HG02642 (cell line): ENCODE measurements around the gene THEM5.

Experiments
- ATAC-seq: cut with Tn5 transposase; IDR thresholded peaks from one replicate; pipeline ENCODE4 v1.9.1; 2021; ENCODE audit warnings: mild to moderate bottlenecking; ENCODE audit not compliant: unreplicated experiment, poor library complexity

The THEM5 gene

DNA sequence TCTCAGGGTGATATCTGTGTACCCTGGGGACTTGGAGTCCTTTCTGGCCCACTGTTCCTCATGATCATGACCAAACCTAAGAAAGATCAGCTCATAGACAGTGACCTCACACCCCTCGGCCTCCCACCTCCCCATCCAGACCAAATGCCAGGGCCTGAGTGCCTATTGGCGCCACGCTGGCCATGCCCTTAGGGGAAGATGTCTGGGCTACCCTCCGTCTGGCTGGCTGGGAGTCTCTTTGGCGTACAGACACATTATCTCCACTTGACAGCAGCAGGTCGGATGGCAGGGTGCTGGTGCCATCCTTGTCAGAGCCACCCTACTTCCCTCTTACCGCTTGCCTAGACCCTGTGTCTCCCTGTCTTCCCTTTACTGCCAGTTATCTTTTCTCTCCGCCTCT lies 30.3 kb downstream of the THEM5 start:
- no peak for ATAC-seq

DNA sequence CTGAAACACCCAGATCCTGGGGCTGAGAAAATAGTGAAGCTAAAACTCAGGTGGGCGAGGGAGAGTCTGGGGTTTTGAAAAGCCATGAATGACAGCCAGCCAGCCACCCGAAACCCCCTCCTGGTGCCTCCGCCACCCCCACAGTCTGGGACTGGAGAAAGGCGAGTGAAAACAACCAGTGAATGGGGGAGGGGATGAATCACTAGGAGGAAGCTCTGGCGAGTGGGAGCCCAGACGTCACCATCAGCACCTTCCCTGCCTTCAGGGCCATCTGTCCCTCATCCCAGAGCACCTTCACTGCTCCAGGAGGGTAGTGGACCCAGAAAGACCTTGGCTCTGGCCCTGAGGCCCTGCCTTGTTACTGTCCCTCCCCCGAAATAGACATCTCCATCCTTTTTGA lies 31.1 kb downstream of the THEM5 start:
- no peak for ATAC-seq

DNA sequence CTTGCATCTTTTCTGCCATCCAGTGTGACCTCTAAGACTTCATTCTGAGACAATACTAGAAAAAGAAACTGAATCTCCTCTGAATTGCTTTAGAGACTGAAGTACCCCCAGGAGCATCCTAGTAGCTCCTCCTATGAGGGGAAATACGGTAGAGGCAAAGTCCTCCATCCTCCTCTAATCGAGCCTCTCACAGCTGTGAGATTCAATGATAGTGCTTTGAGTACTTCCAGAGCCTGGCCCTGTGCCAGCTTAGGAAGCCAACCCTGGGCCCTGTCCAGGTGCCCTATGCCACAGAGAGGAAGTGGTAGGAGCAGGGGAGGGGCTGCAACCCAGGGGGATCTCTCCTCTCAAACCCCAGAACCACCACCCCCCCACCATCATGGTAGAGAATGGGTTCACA lies 32.6 kb downstream of the THEM5 start:
- ATAC-seq: no peak

- ATAC-seq: no peak
Observed at GRCh38 chr1:151819976-151820623, 33.4 kb downstream of the THEM5 start.

DNA sequence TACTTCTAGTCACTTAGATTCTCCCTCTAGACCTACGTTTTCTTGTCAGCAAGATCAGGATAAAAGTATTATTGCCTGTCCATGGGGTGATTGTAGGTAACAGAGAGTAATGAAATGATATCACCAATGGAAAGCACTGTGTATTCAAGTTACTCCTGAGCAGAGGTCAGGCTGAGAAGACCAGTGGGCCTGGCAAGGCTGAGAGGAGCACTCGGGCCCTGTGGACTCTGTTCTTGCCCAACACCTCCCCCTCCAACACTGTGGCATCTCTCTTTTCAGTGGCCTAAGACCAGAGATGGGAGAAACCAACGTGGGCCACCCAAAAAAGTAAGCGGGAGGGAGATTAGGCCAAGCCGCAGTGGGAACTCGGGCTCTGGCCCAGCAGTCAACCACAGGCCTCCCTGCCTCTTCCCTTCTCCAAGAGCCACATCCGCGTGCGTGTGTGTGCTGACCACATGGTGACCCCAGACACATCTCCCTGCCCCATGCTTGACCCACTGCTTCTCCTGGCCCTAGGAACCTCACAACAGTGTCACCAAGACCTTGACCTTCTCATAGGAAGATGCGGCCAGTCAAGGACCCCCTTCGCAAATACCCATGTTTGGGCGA lies 34.2 kb downstream of the THEM5 start:
- ATAC-seq: no peak

DNA sequence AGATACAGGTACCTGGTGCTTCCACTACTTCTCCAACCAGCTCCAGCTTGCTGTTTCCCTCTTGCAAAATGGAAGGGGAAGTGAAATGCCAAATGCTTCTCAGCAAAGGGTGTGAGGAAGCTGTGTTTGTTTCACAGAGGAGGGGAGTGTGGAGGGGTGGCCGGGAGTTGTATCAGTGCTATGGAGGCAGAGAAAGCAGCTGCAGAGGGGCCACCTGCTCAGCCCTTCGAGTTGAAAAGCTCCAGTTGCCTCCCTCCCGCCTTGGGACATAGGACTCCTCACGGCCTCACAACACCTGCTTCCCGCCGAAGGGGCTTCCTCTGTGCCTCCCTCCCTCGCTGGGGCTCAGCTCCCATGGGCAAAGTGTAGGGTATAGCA lies 36.2 kb downstream of the THEM5 start:
- ATAC-seq: no peak

GRCh38 chr1:151816548-151817352 lies 36.8 kb downstream of the THEM5 start:
- ATAC-seq: no peak

DNA sequence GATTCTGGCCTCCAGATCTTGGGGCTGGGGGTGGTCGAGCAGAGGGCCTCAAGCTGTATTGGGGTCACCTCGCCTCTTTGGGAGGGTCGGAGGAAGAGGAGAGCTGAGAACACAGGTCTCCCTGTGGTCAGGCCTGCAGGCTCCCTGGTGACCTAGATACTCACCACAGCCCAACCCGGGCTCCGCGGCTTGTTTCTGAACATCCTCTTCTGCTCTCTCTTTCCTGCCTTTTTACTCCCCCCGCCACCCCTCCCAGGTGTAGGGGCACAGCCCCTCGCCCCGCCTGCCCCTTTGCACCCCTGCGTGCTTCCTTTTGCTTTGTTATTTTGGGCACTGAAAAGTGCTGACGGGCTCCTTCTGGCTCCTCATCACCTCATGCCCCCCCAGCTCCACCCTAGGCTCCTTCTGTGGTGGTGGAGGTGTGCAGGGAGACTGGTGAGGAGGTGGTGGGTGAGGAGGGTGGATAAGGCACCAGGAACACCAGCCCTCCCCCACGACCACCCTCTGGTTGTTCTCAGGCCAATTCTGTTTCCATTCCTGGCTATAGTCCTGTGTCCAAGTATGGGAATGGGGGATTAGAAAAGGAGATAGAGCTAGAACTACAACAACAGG lies 37.7 kb downstream of the THEM5 start:
- ATAC-seq: no peak

DNA sequence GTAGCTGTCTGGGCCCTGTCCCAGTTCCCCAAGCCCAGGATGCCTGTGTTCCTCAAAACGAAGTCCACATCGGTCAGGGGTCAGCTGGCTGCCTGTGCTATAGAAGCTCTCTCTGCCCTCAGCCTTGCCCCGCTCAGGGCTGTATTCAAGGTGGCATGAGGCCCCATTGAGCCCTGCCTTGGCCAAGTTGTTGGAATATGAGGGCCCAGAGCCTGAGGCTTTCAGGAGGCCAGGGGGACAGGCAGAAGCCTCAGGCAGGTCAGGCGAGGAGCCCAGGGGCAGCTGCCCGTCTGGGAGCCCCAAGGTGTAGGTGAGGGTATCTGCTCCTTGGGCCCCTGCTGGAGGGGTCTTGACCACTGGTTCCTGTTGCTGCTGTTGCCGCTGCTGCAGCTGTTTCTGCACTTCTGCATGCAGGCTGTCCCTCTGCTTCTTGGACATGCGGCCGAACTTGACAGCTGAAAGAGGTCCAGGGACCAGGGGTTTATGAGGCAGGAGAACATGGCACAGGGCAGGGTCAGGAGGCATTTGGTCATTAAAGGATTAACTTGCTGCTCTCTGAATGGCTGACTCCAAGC lies 38.5 kb downstream of the THEM5 start:
- no peak for ATAC-seq

DNA sequence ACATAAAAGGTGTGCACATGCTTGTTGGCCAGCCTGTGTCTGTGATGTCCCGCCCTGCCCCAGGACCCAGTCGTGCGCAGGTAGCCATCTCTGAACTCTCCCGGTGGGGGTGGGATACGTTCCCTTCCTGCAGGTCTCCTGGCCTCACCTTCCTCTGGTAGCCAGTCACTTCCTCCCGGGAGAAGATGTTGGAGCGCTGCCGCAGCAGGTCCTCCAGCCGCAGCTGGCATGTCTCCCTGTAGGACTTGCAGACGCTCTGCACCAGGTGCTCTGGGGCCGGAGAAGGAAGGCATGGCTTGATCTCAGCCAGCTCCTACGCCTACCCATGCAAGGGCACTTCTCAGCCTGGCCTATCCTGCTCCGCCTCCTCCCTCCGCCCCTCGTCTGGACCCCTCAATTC lies 39.1 kb downstream of the THEM5 start:
- ATAC-seq: no peak

DNA sequence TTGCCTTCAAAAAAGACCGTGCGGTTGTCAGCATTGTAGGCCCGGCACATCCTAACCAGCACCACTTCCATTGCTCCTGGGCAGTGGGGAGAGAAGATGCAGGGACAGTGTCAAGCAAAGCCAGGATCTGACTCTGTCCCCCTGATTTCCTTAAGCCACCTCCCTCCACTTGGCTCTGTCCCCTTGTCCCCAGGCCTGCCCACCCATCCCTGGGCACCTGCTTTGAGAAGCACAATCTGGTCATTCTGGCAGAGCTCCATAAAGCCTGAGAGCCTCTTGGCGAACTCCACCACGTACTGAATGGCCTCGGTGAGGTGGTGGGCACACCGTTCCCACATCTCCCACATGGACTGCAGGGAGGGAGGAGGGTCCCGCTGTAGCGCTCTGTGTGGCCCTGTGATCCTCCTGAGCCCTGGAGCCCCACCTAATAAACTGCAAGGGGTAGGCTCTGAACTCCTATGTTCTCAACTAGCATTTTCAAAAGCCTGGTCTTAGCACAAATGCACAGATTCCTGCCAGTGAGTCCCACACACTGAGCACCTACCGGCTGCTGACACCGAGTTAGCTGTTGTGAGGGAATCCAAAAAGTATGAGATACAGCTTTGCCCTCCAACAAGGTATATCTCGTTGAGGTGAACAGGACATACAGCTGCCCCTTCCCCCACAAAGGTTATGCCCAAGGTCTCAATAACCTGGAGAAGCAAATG lies 40.1 kb downstream of the THEM5 start:
- ATAC-seq: no peak

DNA sequence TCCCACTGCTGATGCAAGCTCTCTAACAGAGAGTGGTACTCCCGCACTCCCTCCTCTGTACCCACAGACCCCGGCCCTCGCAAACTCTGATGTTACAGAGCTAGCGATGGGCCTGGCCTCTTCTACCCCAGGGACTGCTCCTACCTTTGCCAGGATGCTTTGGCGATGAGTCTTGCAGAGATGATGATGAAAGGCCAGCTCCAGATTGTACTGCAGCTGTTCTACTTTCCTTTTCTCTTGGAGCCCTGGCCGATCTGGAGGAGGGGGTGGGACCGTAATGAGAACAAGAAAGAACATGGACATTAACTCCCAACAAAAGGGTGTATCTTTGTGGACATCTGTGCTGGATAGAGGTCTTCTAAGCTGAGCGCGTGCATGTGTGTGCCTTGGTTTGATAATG lies 42.3 kb downstream of the THEM5 start:
- no peak for ATAC-seq

- ATAC-seq: no peak
Observed at GRCh38 chr1:151809985-151810556, 43.4 kb downstream of the THEM5 start.

- ATAC-seq: no peak
Observed at GRCh38 chr1:151809290-151809984, 44.1 kb downstream of the THEM5 start.

GRCh38 chr1:151807766-151808165 lies 45.7 kb downstream of the THEM5 start:
- no peak for ATAC-seq

DNA sequence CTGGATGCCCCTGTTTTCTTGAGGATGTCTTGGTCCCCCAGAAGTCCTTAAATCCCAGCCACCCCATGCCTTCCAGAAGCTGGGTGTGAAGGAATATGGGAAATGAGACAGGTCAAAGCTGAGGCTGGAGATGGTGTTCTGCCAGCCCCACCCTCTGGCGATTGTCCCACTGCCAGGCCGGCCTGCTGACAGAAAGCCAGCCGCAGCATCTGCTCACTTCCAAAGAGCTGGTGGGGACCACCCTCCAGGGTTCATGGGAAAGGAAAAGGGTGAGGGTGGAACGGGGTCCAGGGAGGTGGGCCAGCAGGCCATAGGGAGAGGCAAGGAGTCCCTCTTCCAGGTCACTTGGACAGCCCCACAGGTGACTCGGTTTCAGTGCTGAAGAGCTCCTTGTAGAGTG lies 46.4 kb downstream of the THEM5 start:
- ATAC-seq: no peak

DNA sequence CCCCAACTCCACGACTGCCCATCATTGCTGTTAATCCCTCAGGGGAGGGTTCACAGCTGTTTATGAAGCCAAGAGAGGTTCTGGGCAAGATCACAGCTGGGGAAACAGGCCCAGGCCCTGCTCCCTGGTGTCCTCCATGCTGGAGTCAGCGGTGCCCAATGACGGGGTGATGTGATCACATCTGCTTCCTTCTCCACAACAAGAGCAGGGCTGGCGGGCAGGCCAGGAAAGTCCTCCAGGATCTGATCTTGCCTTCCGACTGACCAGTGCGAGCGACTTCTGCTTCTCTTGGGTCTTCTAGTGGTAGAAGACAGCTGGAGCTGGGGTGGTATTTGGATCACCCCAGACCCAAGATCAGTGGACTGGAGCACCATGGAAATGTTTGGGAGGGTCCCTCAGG lies 47.3 kb downstream of the THEM5 start:
- ATAC-seq: no peak

GRCh38 chr1:151805066-151805820 lies 48.3 kb downstream of the THEM5 start, which contains the start of gene LINGO4:
Gene LINGO4, minus strand, starts transcription at chr1:151805419. Its CDS starts 2,715 bp downstream, at chr1:151802704.
- ATAC-seq: no peak

DNA sequence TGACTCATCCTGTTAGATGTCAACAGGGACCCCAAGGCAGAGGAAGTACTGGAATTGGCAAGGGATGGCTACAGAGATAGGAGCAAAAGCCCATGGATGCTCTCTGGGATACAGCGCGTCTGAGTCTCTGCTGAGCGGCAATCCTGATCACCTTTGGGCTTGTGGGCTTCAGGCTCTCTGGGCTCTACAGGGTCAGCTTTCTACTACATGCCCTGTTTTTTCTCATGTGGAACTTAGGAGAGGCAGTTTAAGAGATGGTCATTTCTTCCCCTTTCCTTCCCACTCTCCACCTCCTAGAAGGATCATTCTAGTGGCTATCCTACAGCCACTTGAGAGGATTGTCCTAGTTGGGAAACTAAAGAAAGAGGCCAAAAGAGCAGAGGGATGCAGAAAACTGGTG lies 49.6 kb downstream of the THEM5 start:
- no peak for ATAC-seq
